ENCODE data around the gene TRPV2. TPM values are rescaled to one million over a fixed set of nuclear protein-coding genes. Genes with fewer than 3 reads are reported as not detected.

The TRPV2 gene
- total and polyA plus RNA-seq, 10 of the 15 experiments (the other 5 are each of a cell fraction or from before 2014, with no cell fraction given), result 8.9 to 94.4 (median 54.1) TPM

GRCh38 chr17:16439303-16439791 is 24.0 kb downstream of the TRPV2 start (continued):
- TF ChIP-seq, protein P1, sequence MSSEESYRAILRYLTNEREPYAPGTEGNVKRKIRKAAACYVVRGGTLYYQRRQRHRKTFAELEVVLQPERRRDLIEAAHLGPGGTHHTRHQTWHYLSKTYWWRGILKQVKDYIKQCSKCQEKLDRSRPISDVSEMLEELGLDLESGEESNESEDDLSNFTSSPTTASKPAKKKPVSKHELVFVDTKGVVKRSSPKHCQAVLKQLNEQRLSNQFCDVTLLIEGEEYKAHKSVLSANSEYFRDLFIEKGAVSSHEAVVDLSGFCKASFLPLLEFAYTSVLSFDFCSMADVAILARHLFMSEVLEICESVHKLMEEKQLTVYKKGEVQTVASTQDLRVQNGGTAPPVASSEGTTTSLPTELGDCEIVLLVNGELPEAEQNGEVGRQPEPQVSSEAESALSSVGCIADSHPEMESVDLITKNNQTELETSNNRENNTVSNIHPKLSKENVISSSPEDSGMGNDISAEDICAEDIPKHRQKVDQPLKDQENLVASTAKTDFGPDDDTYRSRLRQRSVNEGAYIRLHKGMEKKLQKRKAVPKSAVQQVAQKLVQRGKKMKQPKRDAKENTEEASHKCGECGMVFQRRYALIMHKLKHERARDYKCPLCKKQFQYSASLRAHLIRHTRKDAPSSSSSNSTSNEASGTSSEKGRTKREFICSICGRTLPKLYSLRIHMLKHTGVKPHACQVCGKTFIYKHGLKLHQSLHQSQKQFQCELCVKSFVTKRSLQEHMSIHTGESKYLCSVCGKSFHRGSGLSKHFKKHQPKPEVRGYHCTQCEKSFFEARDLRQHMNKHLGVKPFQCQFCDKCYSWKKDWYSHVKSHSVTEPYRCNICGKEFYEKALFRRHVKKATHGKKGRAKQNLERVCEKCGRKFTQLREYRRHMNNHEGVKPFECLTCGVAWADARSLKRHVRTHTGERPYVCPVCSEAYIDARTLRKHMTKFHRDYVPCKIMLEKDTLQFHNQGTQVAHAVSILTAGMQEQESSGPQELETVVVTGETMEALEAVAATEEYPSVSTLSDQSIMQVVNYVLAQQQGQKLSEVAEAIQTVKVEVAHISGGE (CRISPR knock-in tag; IDR thresholded peaks at IDR 0.05), result no peak
- no peak for TF ChIP-seq CBX5 (IDR thresholded peaks at IDR 0.05; ENCODE audit: low read depth)
- no peak for TF ChIP-seq YBX1 (IDR thresholded peaks at IDR 0.05)
- peak; percentile 19; the same call in 1 of the 2 replicates for TF ChIP-seq LARP7 (IDR thresholded peaks at IDR 0.05)
- no peak for TF ChIP-seq E2F4 (IDR thresholded peaks at IDR 0.05; ENCODE audit: low read depth, low read length)
- no peak for TF ChIP-seq TCF3 (IDR thresholded peaks at IDR 0.05; ENCODE audit: borderline replicate concordance, insufficient read depth, low read depth, low read length)
- TF ChIP-seq PAX8 (IDR thresholded peaks at IDR 0.05), result no peak
- no peak for TF ChIP-seq RAD51 (IDR thresholded peaks at IDR 0.05)
- no peak for TF ChIP-seq RELA (IDR thresholded peaks at IDR 0.05; ENCODE audit: borderline replicate concordance, partially characterized antibody)
- no peak for TF ChIP-seq EED (IDR thresholded peaks at IDR 0.05; ENCODE audit: low read depth)
- TF ChIP-seq, protein P2, sequence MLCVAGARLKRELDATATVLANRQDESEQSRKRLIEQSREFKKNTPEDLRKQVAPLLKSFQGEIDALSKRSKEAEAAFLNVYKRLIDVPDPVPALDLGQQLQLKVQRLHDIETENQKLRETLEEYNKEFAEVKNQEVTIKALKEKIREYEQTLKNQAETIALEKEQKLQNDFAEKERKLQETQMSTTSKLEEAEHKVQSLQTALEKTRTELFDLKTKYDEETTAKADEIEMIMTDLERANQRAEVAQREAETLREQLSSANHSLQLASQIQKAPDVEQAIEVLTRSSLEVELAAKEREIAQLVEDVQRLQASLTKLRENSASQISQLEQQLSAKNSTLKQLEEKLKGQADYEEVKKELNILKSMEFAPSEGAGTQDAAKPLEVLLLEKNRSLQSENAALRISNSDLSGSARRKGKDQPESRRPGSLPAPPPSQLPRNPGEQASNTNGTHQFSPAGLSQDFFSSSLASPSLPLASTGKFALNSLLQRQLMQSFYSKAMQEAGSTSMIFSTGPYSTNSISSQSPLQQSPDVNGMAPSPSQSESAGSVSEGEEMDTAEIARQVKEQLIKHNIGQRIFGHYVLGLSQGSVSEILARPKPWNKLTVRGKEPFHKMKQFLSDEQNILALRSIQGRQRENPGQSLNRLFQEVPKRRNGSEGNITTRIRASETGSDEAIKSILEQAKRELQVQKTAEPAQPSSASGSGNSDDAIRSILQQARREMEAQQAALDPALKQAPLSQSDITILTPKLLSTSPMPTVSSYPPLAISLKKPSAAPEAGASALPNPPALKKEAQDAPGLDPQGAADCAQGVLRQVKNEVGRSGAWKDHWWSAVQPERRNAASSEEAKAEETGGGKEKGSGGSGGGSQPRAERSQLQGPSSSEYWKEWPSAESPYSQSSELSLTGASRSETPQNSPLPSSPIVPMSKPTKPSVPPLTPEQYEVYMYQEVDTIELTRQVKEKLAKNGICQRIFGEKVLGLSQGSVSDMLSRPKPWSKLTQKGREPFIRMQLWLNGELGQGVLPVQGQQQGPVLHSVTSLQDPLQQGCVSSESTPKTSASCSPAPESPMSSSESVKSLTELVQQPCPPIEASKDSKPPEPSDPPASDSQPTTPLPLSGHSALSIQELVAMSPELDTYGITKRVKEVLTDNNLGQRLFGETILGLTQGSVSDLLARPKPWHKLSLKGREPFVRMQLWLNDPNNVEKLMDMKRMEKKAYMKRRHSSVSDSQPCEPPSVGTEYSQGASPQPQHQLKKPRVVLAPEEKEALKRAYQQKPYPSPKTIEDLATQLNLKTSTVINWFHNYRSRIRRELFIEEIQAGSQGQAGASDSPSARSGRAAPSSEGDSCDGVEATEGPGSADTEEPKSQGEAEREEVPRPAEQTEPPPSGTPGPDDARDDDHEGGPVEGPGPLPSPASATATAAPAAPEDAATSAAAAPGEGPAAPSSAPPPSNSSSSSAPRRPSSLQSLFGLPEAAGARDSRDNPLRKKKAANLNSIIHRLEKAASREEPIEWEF (IDR thresholded peaks at IDR 0.05; ENCODE audit: insufficient replicate concordance, low read depth, low read length), result no peak
- TF ChIP-seq ZNF24 (IDR thresholded peaks at IDR 0.05), result no peak
- no peak for TF ChIP-seq SIX5 (IDR thresholded peaks at IDR 0.05; ENCODE audit: low read depth, low read length, severe bottlenecking)
- TF ChIP-seq EGR1 (IDR thresholded peaks at IDR 0.05; ENCODE audit: borderline replicate concordance in 1 of 2, low read depth in 2 of 2, low read length in 2 of 2), result no peak

All from GM12878 (cell line).